Neural cell (in vitro differentiated cells): ENCODE results near the gene TRPV5. TPM values are rescaled to one million over a fixed set of nuclear protein-coding genes. Genes with fewer than 3 reads are reported as not detected.

Experiments used
- H2AFZ ChIP-seq: fragments of 200-600, 300-800 bp; sonication (generic), shearing (Covaris generic); 2 replicates; pipeline ENCODE4 v1.6.0; 2014; ENCODE audit warnings: low read depth, mild to moderate bottlenecking, antibody characterized with exemption, low read length, moderate library complexity
- H3F3A ChIP-seq: fragments of 200-600 bp; shearing (Covaris generic); 2 replicates; pipeline ENCODE4 v1.6.1; 2016; ENCODE audit warnings: mild to moderate bottlenecking, moderate library complexity, mixed read lengths, antibody characterized with exemption, low read length; ENCODE audit not compliant: insufficient read depth, poor library complexity, severe bottlenecking
- H3K27ac ChIP-seq: fragments of 200-600, 300-800 bp; sonication (generic), shearing (Covaris generic); 2 replicates; pipeline ENCODE4 v1.5.1; 2014; ENCODE audit warnings: mild to moderate bottlenecking, low read length, moderate library complexity
- H3K27me3 ChIP-seq: fragments of 300-800, 200-600 bp; sonication (generic), shearing (Covaris generic); 2 replicates; pipeline ENCODE4 v1.6.0; 2014; ENCODE audit warnings: mild to moderate bottlenecking, low read depth, low read length, moderate library complexity; ENCODE audit not compliant: insufficient read depth
- H3K36me3 ChIP-seq: fragments of 300-800, 200-600 bp; sonication (generic), shearing (Covaris generic); 2 replicates; pipeline ENCODE4 v1.5.1; 2014; ENCODE audit warnings: mild to moderate bottlenecking, antibody characterized with exemption, low read length, moderate library complexity; ENCODE audit not compliant: insufficient read depth
- H3K4me2 ChIP-seq: fragments of 300-800, 200-600 bp; sonication (generic), shearing (Covaris generic); 2 replicates; pipeline ENCODE4 v1.6.0; 2014; ENCODE audit warnings: mild to moderate bottlenecking, low read length
- H3K4me3 ChIP-seq: fragments of 300-800, 200-600 bp; sonication (generic), shearing (Covaris generic); 2 replicates; pipeline ENCODE4 v1.5.1; 2014; ENCODE audit warnings: mild to moderate bottlenecking, low read length, moderate library complexity
- H3K79me2 ChIP-seq: fragments of 200-600 bp; shearing (Covaris generic); replicated peaks from 2 replicates; pipeline ENCODE4 v1.6.0; 2014; ENCODE audit warnings: mild to moderate bottlenecking, low read length, moderate library complexity; ENCODE audit not compliant: insufficient read depth
- H3K9ac ChIP-seq: fragments of 300-800, 200-600 bp; sonication (generic), shearing (Covaris generic); 2 replicates; pipeline ENCODE4 v1.6.1; 2016; ENCODE audit warnings: mild to moderate bottlenecking, low read length, mixed read lengths
- H3K9me2 ChIP-seq: fragments of 200-600 bp; shearing (Covaris generic); 2 replicates; pipeline ENCODE4 v1.6.1; 2016; ENCODE audit warnings: mild to moderate bottlenecking, low read length, mixed read lengths; ENCODE audit not compliant: insufficient read depth
- H3K9me3 ChIP-seq: fragments of 200-600, 300-800 bp; sonication (generic), shearing (Covaris generic); 2 replicates; pipeline ENCODE4 v1.6.1; 2016; ENCODE audit warnings: mild to moderate bottlenecking, mixed run types, low read length, moderate library complexity, mixed read lengths
- H4K20me1 ChIP-seq: fragments of 200-600 bp; shearing (Covaris generic); 2 replicates; pipeline ENCODE4 v1.6.1; 2016; ENCODE audit warnings: mild to moderate bottlenecking, mixed run types; ENCODE audit not compliant: insufficient read depth
- CTCF ChIP-seq: fragments of 450-650 bp; IDR thresholded peaks from 2 replicates; pipeline ENCODE4 v1.5.1; 2014; ENCODE audit warnings: antibody characterized with exemption, mild to moderate bottlenecking, moderate library complexity; ENCODE audit not compliant: poor library complexity, severe bottlenecking
- EP300 ChIP-seq: fragments of 450-650 bp; conservative IDR thresholded peaks from 2 replicates; pipeline ENCODE4 v1.6.1; 2014; ENCODE audit warnings: antibody characterized with exemption, mild to moderate bottlenecking, moderate library complexity; ENCODE audit not compliant: poor library complexity, severe bottlenecking
- EZH2 ChIP-seq: fragments of 200-600, 300-800 bp; shearing (Covaris generic), sonication (generic); IDR thresholded peaks from 2 replicates; pipeline ENCODE4 v1.6.1; 2014; ENCODE audit warnings: antibody characterized with exemption, low read length, borderline replicate concordance, mild to moderate bottlenecking; ENCODE audit not compliant: insufficient read depth, poor library complexity, severe bottlenecking
- MXI1 ChIP-seq: fragments of 450-650 bp; conservative IDR thresholded peaks from 2 replicates; pipeline ENCODE4 v1.6.1; 2014; ENCODE audit warnings: antibody characterized with exemption, mild to moderate bottlenecking; ENCODE audit not compliant: poor library complexity, severe bottlenecking
- POLR2AphosphoS5 ChIP-seq: IDR thresholded peaks from 2 replicates; pipeline ENCODE4 v1.6.1; 2012
- RAD21 ChIP-seq: fragments of 450-650 bp; conservative IDR thresholded peaks from 2 replicates; pipeline ENCODE4 v1.6.1; 2014; ENCODE audit warnings: antibody characterized with exemption, mild to moderate bottlenecking, moderate library complexity
- SMC3 ChIP-seq: fragments of 450-650 bp; conservative IDR thresholded peaks from 2 replicates; pipeline ENCODE4 v1.6.1; 2014; ENCODE audit warnings: antibody characterized with exemption, mild to moderate bottlenecking, moderate library complexity; ENCODE audit not compliant: poor library complexity
- TAF1 ChIP-seq: IDR thresholded peaks from 2 replicates; pipeline ENCODE4 v1.6.1; 2012; ENCODE audit warnings: low read depth
- polyA plus RNA-seq: library from polyadenylated mRNA; depleted of rRNA; stranded (reverse); fragments of >200 nt; gene quantifications from 2 replicates; pipeline ENCODE4 v1.2.3, GENCODE V29; 2014
- TF ChIP-seq, protein P1 (sequence below): IDR thresholded peaks from 2 replicates; pipeline ENCODE4 v1.6.1; 2012; ENCODE audit warnings: borderline replicate concordance

The TRPV5 gene
- polyA plus RNA-seq, 1 donor from 2014 or later = not detected

GRCh38 chr7:142945001-142945400 lies 11.5 kb upstream of the TRPV5 start:
- Histone ChIP-seq H4K20me1 (no peaks in the 10 kb centered on the region), H3K4me3 (no peak overlapping the region), H3K27ac (no peak overlapping the region), H3K9ac (no peak overlapping the region), H2AFZ (no peak overlapping the region), H3K9me3 (no peaks in the 10 kb centered on the region), H3F3A (no peaks in the 10 kb centered on the region), H3K36me3 (no peaks in the 10 kb centered on the region), H3K9me2 (no peaks in the 10 kb centered on the region), H3K79me2 (no peaks in the 10 kb centered on the region), H3K27me3 (no peaks in the 10 kb centered on the region), H3K4me2 (no peak overlapping the region)
- TF ChIP-seq, protein P1, sequence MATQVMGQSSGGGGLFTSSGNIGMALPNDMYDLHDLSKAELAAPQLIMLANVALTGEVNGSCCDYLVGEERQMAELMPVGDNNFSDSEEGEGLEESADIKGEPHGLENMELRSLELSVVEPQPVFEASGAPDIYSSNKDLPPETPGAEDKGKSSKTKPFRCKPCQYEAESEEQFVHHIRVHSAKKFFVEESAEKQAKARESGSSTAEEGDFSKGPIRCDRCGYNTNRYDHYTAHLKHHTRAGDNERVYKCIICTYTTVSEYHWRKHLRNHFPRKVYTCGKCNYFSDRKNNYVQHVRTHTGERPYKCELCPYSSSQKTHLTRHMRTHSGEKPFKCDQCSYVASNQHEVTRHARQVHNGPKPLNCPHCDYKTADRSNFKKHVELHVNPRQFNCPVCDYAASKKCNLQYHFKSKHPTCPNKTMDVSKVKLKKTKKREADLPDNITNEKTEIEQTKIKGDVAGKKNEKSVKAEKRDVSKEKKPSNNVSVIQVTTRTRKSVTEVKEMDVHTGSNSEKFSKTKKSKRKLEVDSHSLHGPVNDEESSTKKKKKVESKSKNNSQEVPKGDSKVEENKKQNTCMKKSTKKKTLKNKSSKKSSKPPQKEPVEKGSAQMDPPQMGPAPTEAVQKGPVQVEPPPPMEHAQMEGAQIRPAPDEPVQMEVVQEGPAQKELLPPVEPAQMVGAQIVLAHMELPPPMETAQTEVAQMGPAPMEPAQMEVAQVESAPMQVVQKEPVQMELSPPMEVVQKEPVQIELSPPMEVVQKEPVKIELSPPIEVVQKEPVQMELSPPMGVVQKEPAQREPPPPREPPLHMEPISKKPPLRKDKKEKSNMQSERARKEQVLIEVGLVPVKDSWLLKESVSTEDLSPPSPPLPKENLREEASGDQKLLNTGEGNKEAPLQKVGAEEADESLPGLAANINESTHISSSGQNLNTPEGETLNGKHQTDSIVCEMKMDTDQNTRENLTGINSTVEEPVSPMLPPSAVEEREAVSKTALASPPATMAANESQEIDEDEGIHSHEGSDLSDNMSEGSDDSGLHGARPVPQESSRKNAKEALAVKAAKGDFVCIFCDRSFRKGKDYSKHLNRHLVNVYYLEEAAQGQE = no peak
- no peak for TF ChIP-seq MXI1
- no peak for TF ChIP-seq TAF1
- no peak for TF ChIP-seq POLR2AphosphoS5
- no peak for TF ChIP-seq RAD21
- no peak for TF ChIP-seq SMC3
- no peak for TF ChIP-seq EP300
- TF ChIP-seq EZH2 = no peak
- TF ChIP-seq CTCF = no peak

GRCh38 chr7:142943706-142944268 lies 10.2 kb upstream of the TRPV5 start:
- Histone ChIP-seq H4K20me1 (no peaks in the 10 kb centered on the region), H2AFZ (no peak overlapping the region), H3K27me3 (no peaks in the 10 kb centered on the region), H3K27ac (no peak overlapping the region), H3F3A (no peaks in the 10 kb centered on the region), H3K4me2 (no peak overlapping the region), H3K9me3 (no peaks in the 10 kb centered on the region), H3K79me2 (no peaks in the 10 kb centered on the region), H3K9ac (no peak overlapping the region), H3K4me3 (no peak overlapping the region), H3K36me3 (no peaks in the 10 kb centered on the region), H3K9me2 (no peaks in the 10 kb centered on the region)
- no peak for TF ChIP-seq EP300
- no peak for TF ChIP-seq EZH2
- TF ChIP-seq TAF1 = no peak
- no peak for TF ChIP-seq MXI1
- no peak for TF ChIP-seq SMC3
- TF ChIP-seq, protein P1 = no peak
- no peak for TF ChIP-seq POLR2AphosphoS5
- TF ChIP-seq RAD21 = no peak
- no peak for TF ChIP-seq CTCF
